Esophagus squamous epithelium (tissue), 4 donors: ENCODE data around the gene C10orf105.

ENCODE experiments used
- CTCF ChIP-seq, 6 experiments: fragments of 450-650 bp in 4 of 6; fragments of 200-600 bp in 2 of 6; sonication (generic) in 2 of 6; IDR thresholded peaks; one replicate each; pipeline ENCODE4 v1.5.1; 2016 to 2019; ENCODE audit warnings: antibody characterized with exemption in 6 of 6, mild to moderate bottlenecking in 4 of 6, moderate library complexity in 4 of 6
- POLR2A ChIP-seq, 4 donors: fragments of 450-650 bp; IDR thresholded peaks; one replicate each; pipeline ENCODE4 v1.6.1; 2017; ENCODE audit warnings: antibody characterized with exemption in 4 of 4, mild to moderate bottlenecking in 4 of 4, moderate library complexity in 3 of 4

- TF ChIP-seq CTCF (IDR thresholded peaks at IDR 0.05) (no peak), POLR2A (IDR thresholded peaks at IDR 0.05) (no peak)
Measured at GRCh38 chr10:71721313-71721712, 1.7 kb upstream of the C10orf105 start.
